ENCODE measurements around the gene RUNX3. TPM values are rescaled to one million over a fixed set of nuclear protein-coding genes. Genes with fewer than 3 reads are reported as not detected.

RUNX3 gene
- polyA plus RNA-seq, 1 donor, result 4.8 TPM

- WGBS (ENCODE audit: insufficient coverage, low lambda C conversion rate), result no CpG with 5 or more reads among the region's 15 CpGs
- Histone ChIP-seq H3K4me1 (ENCODE audit: control insufficient read depth, insufficient read depth, low read length) (peaks cover 54% of the 10 kb centered on the region), H3K4me3 (ENCODE audit: low read length) (no peak overlapping the region), H3K36me3 (ENCODE audit: control insufficient read depth, insufficient read depth, low read length) (no peaks in the 10 kb centered on the region), H3K27me3 (ENCODE audit: control insufficient read depth, insufficient read depth, low read length) (no peaks in the 10 kb centered on the region), H3K9me3 (ENCODE audit: control insufficient read depth, low read depth, low read length) (no peaks in the 10 kb centered on the region), H3K27ac (ENCODE audit: low read length) (no peak overlapping the region)
- no peak for DNase-seq
Observed at GRCh38 chr1:24860841-24861240, 69.2 kb downstream of the RUNX3 start.

GRCh38 chr1:24859063-24860010, 70.7 kb downstream of the RUNX3 start:
- no peak for DNase-seq
- no peak overlapping the region for H3K27ac ChIP-seq (ENCODE audit: low read length)
- peaks cover 43% of the 10 kb centered on the region for H3K4me1 ChIP-seq (ENCODE audit: control insufficient read depth, insufficient read depth, low read length)
- no peaks in the 10 kb centered on the region for H3K9me3 ChIP-seq (ENCODE audit: control insufficient read depth, low read depth, low read length)
- WGBS (ENCODE audit: insufficient coverage, low lambda C conversion rate), result 90% methylated on average over 2 of the region's 10 CpGs
- H3K4me3 ChIP-seq (ENCODE audit: low read length), result no peak overlapping the region
- no peaks in the 10 kb centered on the region for H3K27me3 ChIP-seq (ENCODE audit: control insufficient read depth, insufficient read depth, low read length)
- no peaks in the 10 kb centered on the region for H3K36me3 ChIP-seq (ENCODE audit: control insufficient read depth, insufficient read depth, low read length)

GRCh38 chr1:24858277-24858676, 71.8 kb downstream of the RUNX3 start:
- no peaks in the 10 kb centered on the region for H3K36me3 ChIP-seq (ENCODE audit: control insufficient read depth, insufficient read depth, low read length)
- no peaks in the 10 kb centered on the region for H3K9me3 ChIP-seq (ENCODE audit: control insufficient read depth, low read depth, low read length)
- no peaks in the 10 kb centered on the region for H3K27me3 ChIP-seq (ENCODE audit: control insufficient read depth, insufficient read depth, low read length)
- peaks cover 33% of the 10 kb centered on the region for H3K4me1 ChIP-seq (ENCODE audit: control insufficient read depth, insufficient read depth, low read length)
- no CpG with 5 or more reads among the region's 1 CpG for WGBS (ENCODE audit: insufficient coverage, low lambda C conversion rate)
- no peak for DNase-seq
- no peak overlapping the region for H3K4me3 ChIP-seq (ENCODE audit: low read length)
- no peak overlapping the region for H3K27ac ChIP-seq (ENCODE audit: low read length)

DNA sequence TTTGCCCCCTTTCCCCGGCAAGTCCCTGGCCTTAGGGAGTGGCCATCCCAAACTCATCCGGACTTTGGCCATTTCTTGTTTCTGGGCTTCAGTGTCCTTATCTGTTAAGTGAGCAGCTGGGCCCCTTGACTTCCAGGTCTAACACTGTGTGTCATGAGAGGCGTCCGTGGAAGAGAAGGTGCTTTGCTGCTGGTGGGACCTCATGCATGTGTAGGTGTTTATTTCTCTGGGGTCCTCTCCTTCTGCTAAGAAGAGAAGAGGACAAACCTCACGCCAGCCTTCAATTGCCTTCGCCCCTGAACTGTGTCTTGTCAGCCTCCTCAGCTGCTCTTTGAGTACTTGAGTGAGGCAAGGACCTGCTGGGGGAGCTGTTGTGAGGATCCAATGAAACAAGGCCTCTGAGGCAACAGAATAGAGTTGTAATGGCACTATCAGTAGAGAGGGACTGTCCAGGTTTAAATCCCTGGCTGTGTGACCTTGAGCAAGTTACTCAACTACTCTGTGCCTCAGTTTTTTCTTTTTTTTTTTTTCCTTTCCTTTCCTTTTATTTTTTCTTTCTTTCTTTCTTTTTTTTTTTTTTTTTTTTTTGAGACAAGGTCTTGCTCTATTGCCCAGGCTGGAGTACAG, 72.5 kb downstream of the RUNX3 start:
- DNase-seq, result peak; percentile 54 to 82
- Histone ChIP-seq H3K4me3 (ENCODE audit: low read length) (no peak overlapping the region), H3K27me3 (ENCODE audit: control insufficient read depth, insufficient read depth, low read length) (no peaks in the 10 kb centered on the region), H3K36me3 (ENCODE audit: control insufficient read depth, insufficient read depth, low read length) (no peaks in the 10 kb centered on the region), H3K4me1 (ENCODE audit: control insufficient read depth, insufficient read depth, low read length) (peaks cover 26% of the 10 kb centered on the region), H3K27ac (ENCODE audit: low read length) (peak overlapping the region; percentile 41), H3K9me3 (ENCODE audit: control insufficient read depth, low read depth, low read length) (no peaks in the 10 kb centered on the region)
- no CpG with 5 or more reads among the region's 6 CpGs for WGBS (ENCODE audit: insufficient coverage, low lambda C conversion rate)

GRCh38 chr1:24856787-24857506, 73.1 kb downstream of the RUNX3 start:
- DNase-seq, result no peak
- no peaks in the 10 kb centered on the region for H3K27me3 ChIP-seq (ENCODE audit: control insufficient read depth, insufficient read depth, low read length)
- 100% methylated on average over 8 of the region's 16 CpGs for WGBS (ENCODE audit: insufficient coverage, low lambda C conversion rate)

DNA sequence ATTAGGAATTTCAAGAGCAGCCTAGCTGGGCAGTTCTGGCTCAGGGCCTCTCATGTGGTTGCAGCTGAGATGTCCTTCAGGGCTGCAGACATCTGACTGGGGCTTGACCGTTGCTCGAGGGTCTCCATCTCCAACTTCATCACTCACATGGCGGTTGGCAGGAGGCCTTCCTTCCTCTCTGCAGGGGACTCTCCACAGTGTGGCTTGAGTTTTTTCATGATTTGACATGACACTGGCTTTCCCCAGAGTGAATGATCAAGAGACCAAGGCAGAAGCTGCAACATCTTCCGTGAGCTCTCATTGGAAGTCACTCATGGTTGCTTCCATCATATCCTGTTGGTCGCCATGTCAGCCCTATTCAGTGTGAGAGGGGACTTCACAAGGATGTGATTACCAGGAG, 74.6 kb downstream of the RUNX3 start:
- no peak for DNase-seq
- H3K4me3 ChIP-seq (ENCODE audit: low read length), result no peak overlapping the region
- no CpG with 5 or more reads among the region's 5 CpGs for WGBS (ENCODE audit: insufficient coverage, low lambda C conversion rate)
- H3K4me1 ChIP-seq (ENCODE audit: control insufficient read depth, insufficient read depth, low read length), result peaks cover 13% of the 10 kb centered on the region
- no peaks in the 10 kb centered on the region for H3K9me3 ChIP-seq (ENCODE audit: control insufficient read depth, low read depth, low read length)
- no peak overlapping the region for H3K27ac ChIP-seq (ENCODE audit: low read length)
- no peaks in the 10 kb centered on the region for H3K36me3 ChIP-seq (ENCODE audit: control insufficient read depth, insufficient read depth, low read length)
- no peaks in the 10 kb centered on the region for H3K27me3 ChIP-seq (ENCODE audit: control insufficient read depth, insufficient read depth, low read length)

More at GRCh38 chr1:24856787-24857506, 73.1 kb downstream of the RUNX3 start:
- no peak overlapping the region for H3K4me3 ChIP-seq (ENCODE audit: low read length)
- H3K36me3 ChIP-seq (ENCODE audit: control insufficient read depth, insufficient read depth, low read length), result no peaks in the 10 kb centered on the region
- no peak overlapping the region for H3K27ac ChIP-seq (ENCODE audit: low read length)
- peaks cover 20% of the 10 kb centered on the region for H3K4me1 ChIP-seq (ENCODE audit: control insufficient read depth, insufficient read depth, low read length)
- no peaks in the 10 kb centered on the region for H3K9me3 ChIP-seq (ENCODE audit: control insufficient read depth, low read depth, low read length)

DNA sequence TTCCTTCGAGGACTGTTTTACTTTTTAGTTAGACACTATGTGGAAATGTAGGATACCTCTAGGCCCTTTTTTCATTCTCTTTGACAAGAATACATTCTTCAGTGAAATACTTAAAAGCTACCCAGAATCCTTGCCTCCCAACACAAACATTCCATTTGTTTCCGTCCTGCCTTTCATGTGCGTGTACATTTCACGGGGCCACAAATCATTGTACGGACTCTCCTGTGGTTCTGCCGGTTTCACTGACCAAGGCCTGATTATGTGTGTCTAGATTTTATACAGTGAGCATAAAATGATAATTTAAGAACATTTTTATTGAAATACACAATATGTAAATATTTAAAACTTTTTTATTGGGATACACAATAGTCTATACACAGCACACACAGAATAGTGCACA, 76.4 kb downstream of the RUNX3 start:
- WGBS (ENCODE audit: insufficient coverage, low lambda C conversion rate), result no CpG with 5 or more reads among the region's 6 CpGs
- H3K27ac ChIP-seq (ENCODE audit: low read length), result no peak overlapping the region
- no peak for DNase-seq
- no peaks in the 10 kb centered on the region for H3K36me3 ChIP-seq (ENCODE audit: control insufficient read depth, insufficient read depth, low read length)
- H3K9me3 ChIP-seq (ENCODE audit: control insufficient read depth, low read depth, low read length), result no peaks in the 10 kb centered on the region
- H3K4me1 ChIP-seq (ENCODE audit: control insufficient read depth, insufficient read depth, low read length), result peaks cover 17% of the 10 kb centered on the region
- H3K27me3 ChIP-seq (ENCODE audit: control insufficient read depth, insufficient read depth, low read length), result no peaks in the 10 kb centered on the region
- no peak overlapping the region for H3K4me3 ChIP-seq (ENCODE audit: low read length)

DNA sequence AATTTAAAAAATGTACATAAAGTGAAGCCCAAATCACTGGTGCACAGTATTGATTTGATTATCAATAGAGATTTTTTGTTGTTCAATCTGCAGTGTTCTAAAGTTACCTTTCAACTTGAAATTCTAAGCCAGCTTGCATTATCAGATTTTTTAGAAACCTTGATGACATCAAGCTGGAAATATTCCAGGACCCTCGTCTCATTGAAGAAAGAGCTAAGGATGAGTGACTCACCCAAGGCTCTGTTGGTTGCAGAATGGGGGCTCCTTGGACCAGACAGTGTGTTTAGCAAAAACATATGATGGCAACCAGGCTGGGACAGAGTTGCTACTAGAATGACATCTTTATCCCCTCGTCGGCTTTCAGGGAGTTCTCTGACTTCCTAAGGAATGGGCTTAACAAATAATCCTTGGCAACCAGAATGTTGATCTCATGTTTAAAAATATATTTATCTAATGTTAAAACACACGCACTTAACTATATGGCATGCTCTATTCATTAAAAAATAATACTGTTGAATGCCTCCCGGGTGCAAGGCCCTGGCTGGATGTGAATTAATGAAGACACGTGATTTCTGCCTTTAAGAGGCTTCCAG, 79.7 kb downstream of the RUNX3 start:
- Histone ChIP-seq H3K27me3 (ENCODE audit: control insufficient read depth, insufficient read depth, low read length) (no peaks in the 10 kb centered on the region), H3K4me1 (ENCODE audit: control insufficient read depth, insufficient read depth, low read length) (peaks cover 10% of the 10 kb centered on the region), H3K4me3 (ENCODE audit: low read length) (no peak overlapping the region), H3K9me3 (ENCODE audit: control insufficient read depth, low read depth, low read length) (peaks cover 4% of the 10 kb centered on the region), H3K27ac (ENCODE audit: low read length) (no peak overlapping the region), H3K36me3 (ENCODE audit: control insufficient read depth, insufficient read depth, low read length) (no peaks in the 10 kb centered on the region)
- WGBS (ENCODE audit: insufficient coverage, low lambda C conversion rate), result 65% methylated on average over 2 of the region's 6 CpGs
- DNase-seq, result no peak

DNA sequence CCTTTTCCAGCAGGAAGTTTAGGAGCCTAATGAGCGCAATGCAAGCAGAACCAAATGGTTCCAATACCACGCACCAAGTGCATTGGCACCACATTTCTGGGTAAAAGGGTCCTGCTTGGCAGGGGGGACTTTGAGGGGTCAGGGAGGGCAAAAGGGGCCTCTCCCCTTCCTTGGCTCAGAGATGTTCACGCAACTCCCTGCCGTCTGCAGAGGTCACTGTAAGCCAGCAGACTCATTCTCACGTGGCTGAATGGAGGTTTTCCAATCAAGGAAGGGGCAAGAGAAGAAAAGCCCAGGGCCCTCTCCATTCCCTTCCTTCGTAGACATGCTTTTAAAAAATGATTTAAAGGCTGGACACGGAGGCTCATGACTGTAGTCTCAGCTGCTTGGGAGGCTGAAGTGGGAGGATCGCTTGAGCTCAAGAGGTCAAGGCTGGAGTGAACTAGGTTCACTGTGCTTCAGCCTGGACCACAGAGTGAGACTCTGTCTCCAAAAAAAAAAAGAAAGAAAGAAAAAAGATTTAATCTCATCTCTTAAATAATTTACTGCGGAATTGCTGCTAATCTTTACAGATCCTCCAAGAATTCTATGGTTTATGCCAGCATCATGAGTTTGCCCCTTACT, 80.3 kb downstream of the RUNX3 start:
- WGBS (ENCODE audit: insufficient coverage, low lambda C conversion rate), result 56% methylated on average over 3 of the region's 9 CpGs

More for the DNA sequence above, 80.3 kb downstream of the RUNX3 start:
- no peak overlapping the region for H3K4me3 ChIP-seq (ENCODE audit: low read length)
- peak; percentile 45 to 58 for DNase-seq
- H3K9me3 ChIP-seq (ENCODE audit: control insufficient read depth, low read depth, low read length), result peaks cover 4% of the 10 kb centered on the region
- H3K4me1 ChIP-seq (ENCODE audit: control insufficient read depth, insufficient read depth, low read length), result peaks cover 10% of the 10 kb centered on the region
- no peak overlapping the region for H3K27ac ChIP-seq (ENCODE audit: low read length)
- H3K36me3 ChIP-seq (ENCODE audit: control insufficient read depth, insufficient read depth, low read length), result no peaks in the 10 kb centered on the region
- no peaks in the 10 kb centered on the region for H3K27me3 ChIP-seq (ENCODE audit: control insufficient read depth, insufficient read depth, low read length)

Measured in large intestine (tissue), 3 donors.